Measurements from ENCODE around the gene DNAJC12. TPM values are rescaled to one million over a fixed set of nuclear protein-coding genes. Genes with fewer than 3 reads are reported as not detected.

Gene DNAJC12
- polyA plus RNA-seq, 1 of the 3 experiments (the other 2 are of a cell fraction) = 7.9 TPM

- Histone ChIP-seq H4K20me1 (ENCODE audit: insufficient read depth) (no peaks in the 10 kb centered on the region), H3K4me3 (ENCODE audit: low read depth in 2 of 2, low read length in 1 of 2) (no peak overlapping the region), H2AFZ (ENCODE audit: low read depth) (no peak overlapping the region; the same call in 1 of the 2 replicates), H3K4me1 (ENCODE audit: control insufficient read depth in 1 of 2, insufficient read depth in 2 of 2, low read depth in 1 of 2, low read length in 1 of 2) (no peaks in the 10 kb centered on the region), H3K79me2 (ENCODE audit: insufficient read depth) (no peaks in the 10 kb centered on the region), H3K27ac (ENCODE audit: low read depth in 2 of 2, low read length in 1 of 2) (no peak overlapping the region), H3F3A (replicated peaks; ENCODE audit: insufficient read depth) (no peaks in the 10 kb centered on the region), H3K9me2 (no peaks in the 10 kb centered on the region), H3K9ac (no peak overlapping the region), H3K36me3 (replicated peaks in 1 of 2; ENCODE audit: control insufficient read depth in 1 of 2, insufficient read depth in 2 of 2, low read length in 1 of 2) (no peaks in the 10 kb centered on the region), H3K9me3 (no peaks in the 10 kb centered on the region), H3K27me3 (ENCODE audit: insufficient read depth) (peaks cover 5% of the 10 kb centered on the region; the same call in 1 of the 2 replicates), H3K4me2 (no peak overlapping the region)
- POLR2A ChIA-PET = no interaction called here
- CTCF ChIA-PET = interaction anchor here (1.1 to 3.1 kb wide), 2 partner anchors 78 to 110 kb away, joined by 3 to 22 read pairs; partner anchors contain the start of gene CTNNA3
- WGBS (ENCODE audit: low lambda C conversion rate) = 75% methylated on average over 2 of the region's 2 CpGs
- TF ChIP-seq PBX3 (IDR thresholded peaks at IDR 0.05) = no peak
- no peak for TF ChIP-seq RFX5 (IDR thresholded peaks at IDR 0.05; ENCODE audit: low read length)
- TF ChIP-seq JUND (IDR thresholded peaks at IDR 0.05) = no peak
- no peak for TF ChIP-seq CHD2 (IDR thresholded peaks at IDR 0.05; ENCODE audit: low read length, partially characterized antibody)
- TF ChIP-seq TEAD4 (IDR thresholded peaks at IDR 0.05; ENCODE audit: borderline replicate concordance, insufficient read depth) = no peak
- TF ChIP-seq EP300 (IDR thresholded peaks at IDR 0.05; ENCODE audit: borderline replicate concordance in 1 of 2, low read depth in 1 of 2, low read length in 1 of 2) = no peak
- TF ChIP-seq GABPA (IDR thresholded peaks at IDR 0.05; ENCODE audit: low read depth) = no peak
- TF ChIP-seq GATA2 (CRISPR knock-in tag; IDR thresholded peaks at IDR 0.05) = no peak
- TF ChIP-seq NRF1 (IDR thresholded peaks at IDR 0.05; ENCODE audit: low read depth, low read length) = no peak
- no peak for TF ChIP-seq USF2 (IDR thresholded peaks at IDR 0.05; ENCODE audit: borderline replicate concordance, low read depth, low read length)
- DNase-seq = no peak
Observed at GRCh38 chr10:67775279-67775678, 62.7 kb downstream of the DNAJC12 start.

- Histone ChIP-seq H3K9ac (no peak overlapping the region), H4K20me1 (ENCODE audit: insufficient read depth) (no peaks in the 10 kb centered on the region), H3K9me3 (no peaks in the 10 kb centered on the region), H3K4me3 (ENCODE audit: low read depth in 2 of 2, low read length in 1 of 2) (no peak overlapping the region), H3K4me1 (ENCODE audit: control insufficient read depth in 1 of 2, insufficient read depth in 2 of 2, low read depth in 1 of 2, low read length in 1 of 2) (no peaks in the 10 kb centered on the region), H3K4me2 (no peak overlapping the region), H3K27me3 (ENCODE audit: insufficient read depth) (no peaks in the 10 kb centered on the region), H2AFZ (ENCODE audit: low read depth) (no peak overlapping the region), H3K36me3 (replicated peaks in 1 of 2; ENCODE audit: control insufficient read depth in 1 of 2, insufficient read depth in 2 of 2, low read length in 1 of 2) (no peaks in the 10 kb centered on the region), H3K27ac (ENCODE audit: low read depth in 2 of 2, low read length in 1 of 2) (no peak overlapping the region), H3K9me2 (no peaks in the 10 kb centered on the region), H3F3A (replicated peaks; ENCODE audit: insufficient read depth) (no peaks in the 10 kb centered on the region), H3K79me2 (ENCODE audit: insufficient read depth) (no peaks in the 10 kb centered on the region)
- ChIA-PET POLR2A (no interaction called here), CTCF (interaction anchor here (3.1 kb wide), 1 partner anchor 76 kb away, joined by 22 read pairs; the partner anchor contains the start of gene CTNNA3)
- no peak for TF ChIP-seq ELF1 (IDR thresholded peaks at IDR 0.05)
- TF ChIP-seq YY1 (IDR thresholded peaks at IDR 0.05; ENCODE audit: low read depth) = no peak
- TF ChIP-seq JUND (IDR thresholded peaks at IDR 0.05) = no peak
- TF ChIP-seq RCOR1 (IDR thresholded peaks at IDR 0.05; ENCODE audit: low read length) = no peak
- TF ChIP-seq POLR2AphosphoS5 (IDR thresholded peaks at IDR 0.05; ENCODE audit: low read depth, low read length) = no peak
- TF ChIP-seq USF2 (IDR thresholded peaks at IDR 0.05; ENCODE audit: borderline replicate concordance, low read depth, low read length) = no peak
- TF ChIP-seq NFIC (IDR thresholded peaks at IDR 0.05; ENCODE audit: borderline replicate concordance) = no peak
- DNase-seq = no peak
Observed at GRCh38 chr10:67772894-67773511, 65.0 kb downstream of the DNAJC12 start.
